ENCODE results near the gene OR4C5.
"Not testable (repeated sequence)": the region's sequence is repeated elsewhere in the genome, so short reads cannot be mapped to it uniquely, and the experiment has no call there.

OR4C5 gene

GRCh38 chr11:48366365-48366764, at the start of gene OR4C5:
Gene OR4C5 (minus strand): TSS chr11:48366465. CDS start chr11:48366465, 0 bp downstream.
- no peak for DNase-seq

DNA sequence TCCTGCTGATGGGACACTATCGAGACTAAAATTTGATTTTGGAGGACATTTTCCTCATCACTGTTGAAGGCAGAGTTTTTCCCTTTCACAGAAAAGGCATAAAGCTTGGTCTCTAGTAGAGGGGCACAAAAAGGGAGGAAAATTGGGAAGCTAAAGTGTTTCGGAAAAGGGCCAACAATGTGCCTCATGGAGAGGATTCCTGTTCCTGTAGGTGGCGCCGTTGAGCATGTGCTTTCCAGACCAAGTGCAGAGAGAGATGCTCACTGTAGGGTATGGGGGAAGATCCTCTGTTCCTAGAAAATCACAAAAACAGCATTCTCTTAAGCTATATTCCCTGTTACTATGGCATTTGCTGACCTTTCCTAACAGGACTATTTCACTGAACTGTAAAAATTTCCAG, 18.4 kb upstream of the OR4C5 start:
- no peak for DNase-seq

DNA sequence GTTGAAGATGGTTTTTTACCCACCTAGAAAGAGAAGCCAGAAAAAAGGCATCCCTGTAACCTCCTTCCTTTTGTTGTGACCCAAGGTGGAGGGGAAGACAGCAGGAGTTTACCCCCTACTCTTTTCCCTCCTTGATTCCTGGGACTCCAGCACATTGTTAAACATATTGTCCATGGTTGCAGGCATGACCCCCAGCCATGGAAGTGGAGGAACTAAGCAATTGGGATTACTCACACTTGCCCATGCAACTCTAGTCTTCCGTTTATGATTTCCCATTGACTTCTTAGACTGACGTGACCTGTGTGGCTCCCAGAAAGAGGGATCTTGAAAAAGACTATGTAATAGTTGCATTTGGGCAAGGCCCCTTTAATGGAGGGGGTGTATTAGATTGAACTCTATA, 17.9 kb upstream of the OR4C5 start:
- not testable (repeated sequence) for DNase-seq

DNA sequence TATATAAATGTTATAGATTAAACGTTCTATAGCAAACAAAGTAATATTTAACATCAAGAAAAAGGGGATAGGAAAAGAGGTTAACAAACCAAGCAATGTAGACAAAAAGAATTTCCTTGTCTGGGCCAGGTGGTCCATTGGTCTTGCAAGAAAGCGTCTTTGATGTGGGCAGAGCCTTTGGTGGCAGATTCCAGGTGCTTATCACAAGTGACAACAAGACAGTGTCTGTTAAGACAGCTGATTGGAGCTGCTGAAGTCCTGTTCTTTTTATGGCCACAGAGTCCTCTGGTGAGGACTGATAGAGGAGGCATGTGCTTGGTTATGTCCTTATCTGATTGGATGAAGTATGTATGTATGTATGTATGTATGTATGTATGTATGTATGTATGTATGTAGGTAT, 5.0 kb downstream of the OR4C5 start:
- DNase-seq: not testable (repeated sequence)

DNA sequence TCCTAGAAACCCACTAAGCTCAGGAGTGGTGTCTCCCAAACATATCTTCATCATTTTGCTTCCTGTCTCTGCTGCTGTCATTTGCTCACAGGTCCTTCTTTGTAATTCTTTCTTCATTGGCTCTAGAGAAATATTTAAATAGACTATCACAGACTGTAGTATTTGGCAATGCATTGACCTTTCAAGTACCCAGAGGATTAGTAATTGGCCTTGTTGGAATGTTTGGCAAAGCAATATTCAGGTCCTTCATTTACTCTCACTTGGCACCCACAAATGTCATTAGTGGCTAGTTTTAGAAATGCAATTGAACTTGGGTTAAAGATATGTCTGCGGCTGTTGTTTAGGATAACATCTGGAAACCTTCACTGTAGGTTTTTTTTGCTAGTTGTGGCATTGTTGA, 11.6 kb downstream of the OR4C5 start:
- DNase-seq: no peak

DNA sequence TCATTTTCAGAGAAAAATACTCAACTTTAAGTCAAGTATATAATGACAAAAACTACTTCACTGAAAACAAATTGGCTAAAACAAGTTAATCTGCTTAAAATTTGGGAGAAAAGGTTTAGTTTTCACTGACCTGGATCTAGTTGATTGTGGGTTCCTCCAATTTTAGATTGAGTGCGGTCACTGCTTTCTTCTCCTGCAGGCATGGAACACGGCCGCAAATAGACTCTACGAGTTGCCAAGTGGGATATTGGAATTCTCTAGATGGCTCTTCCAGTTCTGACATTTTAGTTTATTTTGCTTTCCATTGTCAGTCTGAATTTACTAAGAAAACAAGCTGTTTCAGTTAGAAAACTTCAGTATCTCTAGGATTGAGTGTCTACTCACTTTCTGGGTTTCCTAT, 12.3 kb downstream of the OR4C5 start:
- no peak for DNase-seq

DNA sequence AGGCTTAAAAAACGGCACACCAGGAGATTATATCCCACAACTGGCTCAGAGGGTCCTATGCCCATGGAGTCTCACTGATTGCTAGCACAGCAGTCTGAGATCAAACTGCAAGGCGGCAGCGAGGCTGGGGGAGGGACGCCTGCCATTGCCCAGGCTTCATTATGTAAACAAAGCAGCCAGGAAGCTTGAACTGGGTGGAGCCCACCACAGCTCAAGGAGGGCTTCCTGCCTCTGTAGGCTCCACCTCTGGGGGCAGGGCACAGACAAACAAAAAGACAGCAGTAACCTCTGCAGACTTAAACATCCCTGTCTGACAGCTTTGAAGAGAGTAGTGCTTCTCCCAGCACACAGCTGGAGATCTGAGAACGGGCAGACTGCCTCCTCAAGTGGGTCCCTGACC, 20.0 kb downstream of the OR4C5 start:
- DNase-seq: not testable (repeated sequence)

DNA sequence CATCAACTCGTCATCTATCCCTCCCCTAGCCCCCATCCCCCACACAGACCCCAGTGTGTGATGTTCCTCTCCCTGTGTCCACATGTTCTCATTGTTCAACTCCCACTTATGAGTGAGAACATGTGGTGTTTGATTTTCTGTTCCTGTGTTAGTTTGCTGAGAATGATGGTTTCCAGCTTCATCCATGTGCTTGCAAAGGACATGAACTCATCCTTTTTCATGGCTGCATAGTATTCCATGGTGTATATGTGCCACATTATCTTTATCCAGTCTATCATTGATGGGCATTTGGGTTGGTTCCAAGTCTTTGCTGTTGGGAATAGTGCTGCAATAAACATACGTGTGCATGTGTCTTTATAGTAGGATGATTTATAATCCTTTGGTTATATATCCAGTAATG, 23.8 kb downstream of the OR4C5 start:
- not testable (repeated sequence) for DNase-seq

DNA sequence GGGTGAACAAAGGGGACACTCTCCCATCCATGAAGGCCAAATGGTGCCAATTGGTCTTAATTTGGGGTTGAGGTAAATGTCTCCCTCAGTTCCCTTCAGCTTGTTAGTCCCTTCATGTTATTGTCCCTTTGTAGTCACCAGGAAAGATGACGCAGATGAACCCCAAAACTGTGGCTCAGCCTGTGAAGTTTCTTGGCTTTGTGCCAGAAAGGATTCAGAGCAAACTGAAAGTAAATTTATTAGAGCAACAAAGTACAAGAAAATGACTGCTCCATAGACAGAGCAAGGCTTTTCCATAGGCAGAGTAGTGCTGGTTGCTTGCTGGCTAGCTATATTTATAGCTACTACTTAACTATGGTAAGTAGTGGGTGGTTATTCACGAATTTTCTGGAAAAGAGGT, 24.8 kb downstream of the OR4C5 start:
- DNase-seq: no peak

DNA sequence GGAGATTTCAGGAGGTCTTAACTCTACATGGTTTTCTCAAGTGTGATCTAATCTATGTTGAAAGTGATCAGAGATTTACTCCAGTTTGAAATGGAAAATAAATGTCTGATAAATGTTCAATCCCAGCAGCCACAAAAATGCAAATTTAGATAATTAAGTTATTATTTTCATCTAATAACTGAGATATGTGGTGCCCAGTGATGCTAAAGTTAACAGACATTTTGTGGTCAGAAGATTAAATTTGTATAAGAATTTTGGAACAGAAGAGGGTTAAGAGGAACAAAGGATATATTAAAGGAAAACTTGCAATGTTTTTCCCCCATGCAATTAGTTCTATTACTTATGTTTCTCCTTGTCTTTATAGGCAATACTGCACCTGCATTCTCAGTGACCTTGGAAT, 41.6 kb downstream of the OR4C5 start, which contains the start of gene OR4C3:
Gene OR4C3 (plus strand): TSS at position 301 of the 400 bp plus-strand sequence. CDS start 102 bp downstream, outside the sequence.
- DNase-seq: not testable (repeated sequence)

DNA sequence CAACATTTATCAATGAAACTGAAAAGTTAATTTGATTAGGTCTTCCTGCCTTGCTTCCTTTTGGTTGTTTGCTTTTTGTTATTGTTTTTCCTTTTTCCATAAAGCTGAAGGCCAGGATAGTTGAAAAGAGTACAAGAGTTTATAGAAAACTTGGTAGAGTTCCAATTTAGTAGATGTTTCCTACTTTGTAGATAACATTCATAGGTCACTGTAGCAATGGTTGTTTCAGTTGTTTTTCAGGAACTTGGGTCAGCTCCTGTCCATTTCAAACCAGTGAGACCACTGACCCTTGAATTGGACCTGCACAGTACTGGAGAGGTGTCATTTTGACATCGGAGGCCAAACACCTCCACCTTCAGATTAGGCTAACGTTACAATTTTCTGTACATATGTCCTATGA, 46.5 kb downstream of the OR4C5 start:
- not testable (repeated sequence) for DNase-seq

All from 8988T (cell line).